ENCODE measurements around the gene AK8. TPM values are rescaled to one million over a fixed set of nuclear protein-coding genes. Genes with fewer than 3 reads are reported as not detected.
"Not testable (repeated sequence)": the region's sequence is repeated elsewhere in the genome, so short reads cannot be mapped to it uniquely, and the experiment has no call there.

The AK8 gene
- total RNA-seq, 1 donor from 2014 or later = 1.1 TPM

- no peak for DNase-seq
Observed at GRCh38 chr9:132797861-132798659, 80.0 kb downstream of the AK8 start.

GRCh38 chr9:132795511-132796303 lies 82.4 kb downstream of the AK8 start:
- DNase-seq = no peak

GRCh38 chr9:132794730-132795380 lies 83.2 kb downstream of the AK8 start:
- no peak for DNase-seq

GRCh38 chr9:132793606-132794580 lies 84.2 kb downstream of the AK8 start:
- DNase-seq = no peak

- DNase-seq = no peak
Observed at GRCh38 chr9:132792547-132792946, 85.5 kb downstream of the AK8 start.

GRCh38 chr9:132791699-132792240 lies 86.3 kb downstream of the AK8 start:
- no peak for DNase-seq

GRCh38 chr9:132789719-132790118 lies 88.4 kb downstream of the AK8 start:
- no peak for DNase-seq

GRCh38 chr9:132788378-132788777 lies 89.7 kb downstream of the AK8 start:
- DNase-seq = no peak

- no peak for DNase-seq
Observed at GRCh38 chr9:132787748-132788159, 90.3 kb downstream of the AK8 start.

GRCh38 chr9:132784286-132784830 lies 93.7 kb downstream of the AK8 start:
- no peak for DNase-seq

- DNase-seq = no peak
Observed at GRCh38 chr9:132783006-132783405, 95.1 kb downstream of the AK8 start.

GRCh38 chr9:132782037-132782436 lies 96.0 kb downstream of the AK8 start:
- no peak for DNase-seq

- DNase-seq = no peak
Observed at GRCh38 chr9:132780230-132781007, 97.7 kb downstream of the AK8 start.

- DNase-seq = no peak
Observed at GRCh38 chr9:132776891-132777290, 101.2 kb downstream of the AK8 start.

- DNase-seq = no peak
Observed at GRCh38 chr9:132776268-132776667, 101.8 kb downstream of the AK8 start.

GRCh38 chr9:132775720-132776119 lies 102.4 kb downstream of the AK8 start:
- no peak for DNase-seq

- DNase-seq = no peak
Observed at GRCh38 chr9:132774886-132775285, 103.2 kb downstream of the AK8 start.

GRCh38 chr9:132773764-132774339 lies 104.2 kb downstream of the AK8 start:
- no peak for DNase-seq

GRCh38 chr9:132773093-132773492 lies 105.0 kb downstream of the AK8 start:
- no peak for DNase-seq

- DNase-seq = not testable (repeated sequence)
Observed at GRCh38 chr9:132771752-132772151, 106.3 kb downstream of the AK8 start.
